K562 (cell line): ENCODE measurements around the gene SGMS1. TPM values are rescaled to one million over a fixed set of nuclear protein-coding genes. Genes with fewer than 3 reads are reported as not detected.

Experiments
- ASH1L ChIP-seq: fragments of 450-650 bp; IDR thresholded peaks from 2 replicates; pipeline ENCODE4 v1.6.1; 2018; ENCODE audit warnings: borderline replicate concordance, mild to moderate bottlenecking, low read depth; ENCODE audit not compliant: partially characterized antibody
- BHLHE40 ChIP-seq: IDR thresholded peaks from 2 replicates; pipeline ENCODE4 v1.6.1; 2011; ENCODE audit warnings: low read length, improper control_type of control experiment
- ETS2 ChIP-seq: IDR thresholded peaks from 2 replicates; pipeline ENCODE4 v1.6.1; 2016; ENCODE audit warnings: borderline replicate concordance, missing genetic modification characterization, mild to moderate bottlenecking, moderate library complexity, missing compliant biosample characterization; ENCODE audit not compliant: poor library complexity, severe bottlenecking
- ETV5 ChIP-seq: sonication (generic); formaldehyde crosslinking; IDR thresholded peaks from 2 replicates; pipeline ENCODE4 v1.4.0; 2020; ENCODE audit warnings: low read depth, mild to moderate bottlenecking, missing genetic modification reagents
- GTF2E2 ChIP-seq: fragments of 200-800 bp; sonication (Bioruptor generic); IDR thresholded peaks from 2 replicates; pipeline ENCODE4 v1.6.1; 2016; ENCODE audit warnings: missing genetic modification characterization, missing compliant biosample characterization
- MTF1 ChIP-seq: fragments of 250-450 bp; sonication (Bioruptor Pico); IDR thresholded peaks from 2 replicates; pipeline ENCODE4 v1.9.0; 2021; ENCODE audit warnings: moderate library complexity, mild to moderate bottlenecking, inconsistent platforms, borderline replicate concordance
- NCOA2 ChIP-seq, 2 experiments: fragments of 450-650 bp; IDR thresholded peaks; 2 replicates each; pipeline ENCODE4 v1.6.1; 2018; ENCODE audit warnings: mild to moderate bottlenecking in 2 of 2, moderate library complexity in 1 of 2; ENCODE audit not compliant: partially characterized antibody in 2 of 2
- NFXL1 ChIP-seq: fragments of 450-650 bp; formaldehyde crosslinking; IDR thresholded peaks from 2 replicates; pipeline ENCODE4 v1.4.0; 2021; ENCODE audit warnings: mild to moderate bottlenecking
- POLR2AphosphoS2 ChIP-seq: IDR thresholded peaks from 2 replicates; pipeline ENCODE4 v1.6.1; 2012; ENCODE audit warnings: low read length, improper control_type of control experiment
- RBM17 ChIP-seq: fragments of 200-400 bp; formaldehyde crosslinking; IDR thresholded peaks from 2 replicates; pipeline ENCODE4 v1.6.1; 2017; ENCODE audit warnings: low read depth, mild to moderate bottlenecking, low read length, borderline replicate concordance
- RNF2 ChIP-seq: sonication (generic); IDR thresholded peaks from 2 replicates; pipeline ENCODE4 v1.6.1; 2016
- SRSF7 ChIP-seq: fragments of 200-400 bp; formaldehyde crosslinking; optimal IDR thresholded peaks from 2 replicates; pipeline ENCODE3; 2017; ENCODE audit warnings: mild to moderate bottlenecking, low read depth, low read length
- STAT5B ChIP-seq: fragments of 250-450 bp; sonication (Bioruptor Pico); IDR thresholded peaks from 2 replicates; pipeline ENCODE4 v1.8.0; 2021; ENCODE audit warnings: mild to moderate bottlenecking, inconsistent platforms
- ZBTB9 ChIP-seq: fragments of 450-650 bp; formaldehyde crosslinking; IDR thresholded peaks from 2 replicates; pipeline ENCODE4 v1.4.0; 2020; ENCODE audit warnings: mild to moderate bottlenecking, moderate library complexity
- ZKSCAN8 ChIP-seq: fragments of 200-800 bp; sonication (Bioruptor generic); IDR thresholded peaks from 2 replicates; pipeline ENCODE4 v1.6.1; 2016; ENCODE audit warnings: missing genetic modification characterization, missing compliant biosample characterization
- ZNF224 ChIP-seq: sonication (generic); formaldehyde crosslinking; IDR thresholded peaks from 2 replicates; pipeline ENCODE4 v1.8.0; 2022; ENCODE audit warnings: mild to moderate bottlenecking, missing genetic modification reagents
- ZNF239 ChIP-seq: fragments of 250-450 bp; sonication (Bioruptor Pico); IDR thresholded peaks from 2 replicates; pipeline ENCODE4 v1.4.0; 2020; ENCODE audit warnings: mild to moderate bottlenecking
- ZNF449 ChIP-seq: fragments of 250-450 bp; sonication (Bioruptor Pico); IDR thresholded peaks from 2 replicates; pipeline ENCODE4 v1.8.0; 2022; ENCODE audit warnings: moderate library complexity, mild to moderate bottlenecking, inconsistent platforms
- ZSCAN32 ChIP-seq: fragments of 450-650 bp; formaldehyde crosslinking; IDR thresholded peaks from 2 replicates; pipeline ENCODE4 v1.4.0; 2020; ENCODE audit warnings: mild to moderate bottlenecking, moderate library complexity
- polyA plus RNA-seq, 8 experiments: library from polyadenylated mRNA; depleted of rRNA in 4 of 8; stranded (reverse) in 5 of 8; unstranded in 3 of 8; fragments of >200 nt; fragmentation: Nextera tagmentation in 2 of 8; fragmentation: Illumina TruSeq in 1 of 8; extraction: Ambion mirVana in 2 of 8; extraction: Trizol in 1 of 8; gene quantifications; 2 replicates each; pipeline versions ENCODE4 v1.2.1 to v1.2.3, GENCODE V29; 2011 to 2014; ENCODE audit warnings: inconsistent platforms in 1 of 8, missing spikeins in 1 of 8
- total RNA-seq, 7 experiments: library from RNA; depleted of rRNA in 6 of 7; stranded (reverse); fragments of >200 nt in 6 of 7; fragmentation: Illumina TruSeq in 2 of 7; extraction: Trizol in 2 of 7; gene quantifications; 2 replicates each; pipeline versions ENCODE4 v1.2.1 to v1.2.3, GENCODE V29; 2011 to 2021; ENCODE audit warnings: low replicate concordance in 1 of 7
- TF ChIP-seq, protein P1 (sequence below): sonication (generic); formaldehyde crosslinking; IDR thresholded peaks from 2 replicates; pipeline ENCODE4 v1.8.1; 2023; ENCODE audit warnings: missing genetic modification reagents, mild to moderate bottlenecking, borderline replicate concordance

Gene SGMS1
- total and polyA plus RNA-seq, 9 of the 15 experiments (the other 6 are each of a cell fraction or from before 2014, with no cell fraction given): 22.6 to 232 (median 82.2) TPM

- no peak for TF ChIP-seq ZNF449
- 0 out of 2 replicates have a peak, but pooled peaks have one; percentile 72 for TF ChIP-seq ZBTB9 (CRISPR knock-in tag)
- no peak for TF ChIP-seq STAT5B
- TF ChIP-seq POLR2AphosphoS2: no peak
- peak; percentile 37; the same call in 1 of the 2 replicates for TF ChIP-seq BHLHE40
- no peak; the same call in 1 of the 2 replicates for TF ChIP-seq ETV5 (CRISPR knock-in tag)
- no peak for TF ChIP-seq ASH1L
- no peak for TF ChIP-seq ETS2
- TF ChIP-seq MTF1 (CRISPR knock-in tag): 0 out of 2 replicates have a peak, but pooled peaks have one; percentile 54
- no peak for TF ChIP-seq RBM17
- no peak for TF ChIP-seq ZKSCAN8
- TF ChIP-seq ZNF224 (CRISPR knock-in tag): no peak
- TF ChIP-seq GTF2E2 (tag): peak; percentile 94; the same call in 1 of the 2 replicates
- no peak for TF ChIP-seq ZSCAN32
- TF ChIP-seq NFXL1 (CRISPR knock-in tag): no peak
- no peak for TF ChIP-seq NCOA2 (IDR thresholded peaks at IDR 0.05; ENCODE audit: partially characterized antibody in 2 of 2)
- TF ChIP-seq RNF2: no peak; the same call in 1 of the 2 replicates
- no peak for TF ChIP-seq SRSF7
- TF ChIP-seq ZNF239: no peak
- TF ChIP-seq, protein P1, sequence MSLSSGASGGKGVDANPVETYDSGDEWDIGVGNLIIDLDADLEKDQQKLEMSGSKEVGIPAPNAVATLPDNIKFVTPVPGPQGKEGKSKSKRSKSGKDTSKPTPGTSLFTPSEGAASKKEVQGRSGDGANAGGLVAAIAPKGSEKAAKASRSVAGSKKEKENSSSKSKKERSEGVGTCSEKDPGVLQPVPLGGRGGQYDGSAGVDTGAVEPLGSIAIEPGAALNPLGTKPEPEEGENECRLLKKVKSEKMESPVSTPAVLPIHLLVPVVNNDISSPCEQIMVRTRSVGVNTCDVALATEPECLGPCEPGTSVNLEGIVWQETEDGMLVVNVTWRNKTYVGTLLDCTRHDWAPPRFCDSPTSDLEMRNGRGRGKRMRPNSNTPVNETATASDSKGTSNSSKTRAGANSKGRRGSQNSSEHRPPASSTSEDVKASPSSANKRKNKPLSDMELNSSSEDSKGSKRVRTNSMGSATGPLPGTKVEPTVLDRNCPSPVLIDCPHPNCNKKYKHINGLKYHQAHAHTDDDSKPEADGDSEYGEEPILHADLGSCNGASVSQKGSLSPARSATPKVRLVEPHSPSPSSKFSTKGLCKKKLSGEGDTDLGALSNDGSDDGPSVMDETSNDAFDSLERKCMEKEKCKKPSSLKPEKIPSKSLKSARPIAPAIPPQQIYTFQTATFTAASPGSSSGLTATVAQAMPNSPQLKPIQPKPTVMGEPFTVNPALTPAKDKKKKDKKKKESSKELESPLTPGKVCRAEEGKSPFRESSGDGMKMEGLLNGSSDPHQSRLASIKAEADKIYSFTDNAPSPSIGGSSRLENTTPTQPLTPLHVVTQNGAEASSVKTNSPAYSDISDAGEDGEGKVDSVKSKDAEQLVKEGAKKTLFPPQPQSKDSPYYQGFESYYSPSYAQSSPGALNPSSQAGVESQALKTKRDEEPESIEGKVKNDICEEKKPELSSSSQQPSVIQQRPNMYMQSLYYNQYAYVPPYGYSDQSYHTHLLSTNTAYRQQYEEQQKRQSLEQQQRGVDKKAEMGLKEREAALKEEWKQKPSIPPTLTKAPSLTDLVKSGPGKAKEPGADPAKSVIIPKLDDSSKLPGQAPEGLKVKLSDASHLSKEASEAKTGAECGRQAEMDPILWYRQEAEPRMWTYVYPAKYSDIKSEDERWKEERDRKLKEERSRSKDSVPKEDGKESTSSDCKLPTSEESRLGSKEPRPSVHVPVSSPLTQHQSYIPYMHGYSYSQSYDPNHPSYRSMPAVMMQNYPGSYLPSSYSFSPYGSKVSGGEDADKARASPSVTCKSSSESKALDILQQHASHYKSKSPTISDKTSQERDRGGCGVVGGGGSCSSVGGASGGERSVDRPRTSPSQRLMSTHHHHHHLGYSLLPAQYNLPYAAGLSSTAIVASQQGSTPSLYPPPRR (CRISPR knock-in tag): peak; percentile 19; the same call in 1 of the 2 replicates
Observed at GRCh38 chr10:50624866-50625501, 1.2 kb upstream of the SGMS1 start (continued).
